ENCODE data around the gene ABHD11. TPM values are rescaled to one million over a fixed set of nuclear protein-coding genes. Genes with fewer than 3 reads are reported as not detected.

The ABHD11 gene
- total and polyA plus RNA-seq, 2 of the 4 experiments (the other 2 are of a cell fraction), result 13.4 to 19.9 TPM

- dilution Hi-C loops (cut with HindIII; ENCODE audit: low sequenced_read_pairs, unreplicated experiment), result no loop called here
- TF ChIP-seq RCOR1 (IDR thresholded peaks at IDR 0.05; ENCODE audit: insufficient replicate concordance, low read length), result no peak
- no peak for TF ChIP-seq FOS (IDR thresholded peaks at IDR 0.05; ENCODE audit: low read depth, low read length)
- TF ChIP-seq SMC3 (IDR thresholded peaks at IDR 0.05; ENCODE audit: low read depth, low read length), result no peak
- TF ChIP-seq CTCF (conservative IDR thresholded peaks at IDR 0.05; ENCODE audit: low read depth, low read length), result no peak
- no peak for TF ChIP-seq MAFK (IDR thresholded peaks at IDR 0.05; ENCODE audit: low read depth, low read length)
- no peak for TF ChIP-seq CEBPB (IDR thresholded peaks at IDR 0.05; ENCODE audit: low read depth, low read length)
- no peak for TF ChIP-seq MAZ (IDR thresholded peaks at IDR 0.05; ENCODE audit: borderline replicate concordance, low read depth, low read length)
- no peak for TF ChIP-seq POLR2A (IDR thresholded peaks at IDR 0.05; ENCODE audit: low read depth, low read length)
- no peak overlapping the region for H2BK5ac ChIP-seq (ENCODE audit: low read depth, low read length, poor library complexity, severe bottlenecking)
- peaks cover 5 to 20% of the 10 kb centered on the region in 2 experiments; a peak in 3 of 4 replicates for H3K79me1 ChIP-seq (ENCODE audit: low read depth in 1 of 2, low read length in 2 of 2)
- no peak overlapping the region for H3K4me3 ChIP-seq (ENCODE audit: insufficient read depth, low read depth, low read length)
- peaks cover 3% of the 10 kb centered on the region; the same call in 1 of the 2 replicates for H4K20me1 ChIP-seq (ENCODE audit: insufficient read depth, low read length)
- ChIA-PET POLR2A (ENCODE audit: unreplicated experiment) (no interaction called here), CTCF (no interaction called here)
- H3K27me3 ChIP-seq (ENCODE audit: control insufficient read depth, insufficient read depth, low read length), result no peaks in the 10 kb centered on the region
- ATAC-seq (ENCODE audit: low read depth) (no peak), DNase-seq (no peak)
- no peak overlapping the region; the same call in 1 of the 2 replicates for H3K4ac ChIP-seq (ENCODE audit: low read depth, low read length)
- H3K9me1 ChIP-seq (ENCODE audit: insufficient read depth, low read length), result peaks cover 8% of the 10 kb centered on the region
- H3K27ac ChIP-seq (ENCODE audit: insufficient read depth, low read length), result no peak overlapping the region
- H3K4me1 ChIP-seq (ENCODE audit: control insufficient read depth, insufficient read depth, low read length), result peaks cover 7% of the 10 kb centered on the region
- in situ Hi-C loops (cut with MboI; ENCODE audit: low sequenced_read_pairs), result no loop called here
- no peak overlapping the region for H2BK120ac ChIP-seq (ENCODE audit: low read depth, low read length)
- H3K56ac ChIP-seq (ENCODE audit: extremely low read depth, insufficient read depth, low read length), result no peak overlapping the region
- H2AK5ac ChIP-seq (ENCODE audit: low read depth, low read length), result no peak overlapping the region
- H2AFZ ChIP-seq (replicated peaks; ENCODE audit: low read length, poor library complexity), result no peak overlapping the region
- 38% methylated on average over 2 of the region's 5 CpGs; no CpG with 5 or more reads in 1 of the 2 experiments for whole genome bisulfite sequencing, 2 experiments (ENCODE audit: extremely low coverage in 2 of 2, insufficient read length in 1 of 2)
- H3K36me3 ChIP-seq (ENCODE audit: control insufficient read depth, insufficient read depth, low read length), result 0 out of 2 replicates have a peak, but pooled peaks cover 2% of the 10 kb centered on the region
- no peak overlapping the region for H2BK20ac ChIP-seq (ENCODE audit: low read depth, low read length)
- H3K18ac ChIP-seq (ENCODE audit: low read depth, low read length), result no peak overlapping the region
- no peak overlapping the region for H4K91ac ChIP-seq (ENCODE audit: insufficient read depth, low read depth, low read length)
- H3K9me3 ChIP-seq (ENCODE audit: control insufficient read depth, insufficient read depth, low read length), result no peaks in the 10 kb centered on the region
- H3K14ac ChIP-seq (replicated peaks; ENCODE audit: low read depth, low read length), result no peak overlapping the region
- H3K23ac ChIP-seq (ENCODE audit: low read depth, low read length), result no peak overlapping the region
- H4K5ac ChIP-seq (ENCODE audit: low read depth, low read length), result no peak overlapping the region
- no TSS peak for BruUV-seq (replicated peaks)
- no peak overlapping the region for H3K9ac ChIP-seq (ENCODE audit: low read depth, low read length)
- intact Hi-C loops (cut with micrococcal nuclease), result loop anchor here (10.0 kb wide), 1 partner anchor 53 kb away; no protein-coding TSS in a partner anchor
- no peak overlapping the region for H2BK15ac ChIP-seq (ENCODE audit: low read depth, low read length)
- no peak overlapping the region for H2AK9ac ChIP-seq (replicated peaks; ENCODE audit: low read depth, low read length, poor library complexity)
- H4K8ac ChIP-seq (ENCODE audit: low read depth in 2 of 2, low read length in 2 of 2), result no peak overlapping the region
- H3K4me2 ChIP-seq (ENCODE audit: low read depth, low read length), result no peak overlapping the region
Measured at GRCh38 chr7:73741600-73741999, 3.0 kb upstream of the ABHD11 start.

Measured in IMR-90 (cell line).